ENCODE results near the gene PRELP. TPM values are rescaled to one million over a fixed set of nuclear protein-coding genes. Genes with fewer than 3 reads are reported as not detected.

PRELP gene
- total and polyA plus RNA-seq, 2 experiments from 2014 or later = 0.26 TPM; not detected in 1

GRCh38 chr1:203497269-203497777, 21.7 kb downstream of the PRELP start:
- Histone ChIP-seq H3K27ac (no peak overlapping the region), H3K9me3 (ENCODE audit: low read depth) (no peaks in the 10 kb centered on the region), H3K4me1 (ENCODE audit: low read depth) (no peaks in the 10 kb centered on the region), H3K4me3 (no peak overlapping the region), H3K27me3 (peaks cover 11% of the 10 kb centered on the region), H3K36me3 (no peaks in the 10 kb centered on the region)
- no peak for DNase-seq (ENCODE audit: low read depth in 1 of 2, low spot score in 1 of 2)
- no peak for TF ChIP-seq CTCF (IDR thresholded peaks at IDR 0.05; ENCODE audit: low read depth, low read length)

- H3K36me3 ChIP-seq = no peaks in the 10 kb centered on the region
- peaks cover 25% of the 10 kb centered on the region for H3K27me3 ChIP-seq
- no peaks in the 10 kb centered on the region for H3K4me1 ChIP-seq (ENCODE audit: low read depth)
- DNase-seq (ENCODE audit: low read depth in 1 of 2, low spot score in 1 of 2) = no peak
- TF ChIP-seq CTCF (IDR thresholded peaks at IDR 0.05; ENCODE audit: low read depth, low read length) = no peak
- no peak overlapping the region for H3K4me3 ChIP-seq
- no peaks in the 10 kb centered on the region for H3K9me3 ChIP-seq (ENCODE audit: low read depth)
- H3K27ac ChIP-seq = no peak overlapping the region
Measured at GRCh38 chr1:203499643-203500278, 24.2 kb downstream of the PRELP start.

GRCh38 chr1:203500279-203500678, 24.7 kb downstream of the PRELP start:
- no peak overlapping the region for H3K27ac ChIP-seq
- H3K9me3 ChIP-seq (ENCODE audit: low read depth) = no peaks in the 10 kb centered on the region
- H3K4me3 ChIP-seq = no peak overlapping the region
- DNase-seq (ENCODE audit: low read depth in 1 of 2, low spot score in 1 of 2) = no peak
- H3K27me3 ChIP-seq = peaks cover 25% of the 10 kb centered on the region
- H3K4me1 ChIP-seq (ENCODE audit: low read depth) = no peaks in the 10 kb centered on the region
- no peaks in the 10 kb centered on the region for H3K36me3 ChIP-seq
- TF ChIP-seq CTCF (IDR thresholded peaks at IDR 0.05; ENCODE audit: low read depth, low read length) = no peak

- Histone ChIP-seq H3K27me3 (peaks cover 22% of the 10 kb centered on the region), H3K36me3 (no peaks in the 10 kb centered on the region), H3K4me1 (ENCODE audit: low read depth) (peaks cover 22% of the 10 kb centered on the region), H3K9me3 (ENCODE audit: low read depth) (no peaks in the 10 kb centered on the region), H3K27ac (no peak overlapping the region), H3K4me3 (no peak overlapping the region)
- DNase-seq (ENCODE audit: low read depth in 1 of 2, low spot score in 1 of 2) = no peak
- TF ChIP-seq CTCF (IDR thresholded peaks at IDR 0.05; ENCODE audit: low read depth, low read length) = no peak
Measured at GRCh38 chr1:203503836-203504235, 28.2 kb downstream of the PRELP start.

GRCh38 chr1:203504400-203505250, 29.0 kb downstream of the PRELP start:
- H3K9me3 ChIP-seq (ENCODE audit: low read depth) = no peaks in the 10 kb centered on the region
- no peak overlapping the region for H3K27ac ChIP-seq
- peak; percentile 89 to 90 for DNase-seq (ENCODE audit: low read depth in 1 of 2, low spot score in 1 of 2)
- H3K27me3 ChIP-seq = peaks cover 18% of the 10 kb centered on the region
- TF ChIP-seq CTCF (IDR thresholded peaks at IDR 0.05; ENCODE audit: low read depth, low read length) = peak; percentile 78
- peaks cover 25% of the 10 kb centered on the region for H3K4me1 ChIP-seq (ENCODE audit: low read depth)
- no peak overlapping the region for H3K4me3 ChIP-seq
- no peaks in the 10 kb centered on the region for H3K36me3 ChIP-seq

Data from cardiac muscle cell (in vitro differentiated cells and primary cell).